Liver (tissue), 9 donors: ENCODE results near the gene NGB. TPM values are rescaled to one million over a fixed set of nuclear protein-coding genes. Genes with fewer than 3 reads are reported as not detected.

Experiments used
- DNase-seq: peaks from one replicate; pipeline ENCODE4 v3.0.0-alpha.2; 2017; ENCODE audit warnings: low spot score
- H3K27ac ChIP-seq, 2 donors: one replicate each; pipeline ENCODE4 v1.7.0; 2013; ENCODE audit warnings: inconsistent platforms in 2 of 2, low read length in 2 of 2, control low read depth in 1 of 2, low read depth in 1 of 2, mild to moderate bottlenecking in 1 of 2
- H3K27me3 ChIP-seq, 4 donors: one replicate each; pipeline versions ENCODE4 v1.6.1 to v1.7.0; 2013; ENCODE audit warnings: low read length in 3 of 4, inconsistent platforms in 1 of 4, mild to moderate bottlenecking in 1 of 4, moderate library complexity in 1 of 4; ENCODE audit not compliant: control insufficient read depth in 4 of 4, insufficient read depth in 4 of 4
- H3K36me3 ChIP-seq, 4 donors: one replicate each; pipeline versions ENCODE4 v1.6.1 to v1.7.0; 2013; ENCODE audit warnings: low read length in 3 of 4, mild to moderate bottlenecking in 3 of 4, low read depth in 1 of 4, moderate library complexity in 1 of 4; ENCODE audit not compliant: control insufficient read depth in 4 of 4, insufficient read depth in 3 of 4
- H3K4me1 ChIP-seq, 4 donors: one replicate each; pipeline versions ENCODE4 v1.6.1 to v1.7.0; 2013; ENCODE audit warnings: low read length in 3 of 4, mild to moderate bottlenecking in 3 of 4, moderate library complexity in 1 of 4; ENCODE audit not compliant: control insufficient read depth in 4 of 4, insufficient read depth in 4 of 4
- H3K4me3 ChIP-seq, 3 donors: one replicate each; pipeline versions ENCODE4 v1.6.1 to v1.7.0; 2013; ENCODE audit warnings: low read length in 3 of 3, control low read depth in 1 of 3, low read depth in 1 of 3, mild to moderate bottlenecking in 1 of 3
- H3K9ac ChIP-seq, 2 donors: one replicate each; pipeline ENCODE4 v1.7.0; 2013; ENCODE audit warnings: low read length in 2 of 2, mild to moderate bottlenecking in 2 of 2, moderate library complexity in 2 of 2, control low read depth in 1 of 2, low read depth in 1 of 2
- H3K9me3 ChIP-seq, 4 donors: one replicate each; pipeline versions ENCODE4 v1.6.1 to v1.7.0; 2013; ENCODE audit warnings: low read length in 3 of 4; ENCODE audit not compliant: control insufficient read depth in 4 of 4
- ATF3 ChIP-seq: IDR thresholded peaks from 2 replicates; pipeline ENCODE4 v1.6.1; 2016; ENCODE audit warnings: antibody characterized with exemption
- CTCF ChIP-seq: fragments of 150-350 bp; IDR thresholded peaks from 2 replicates; pipeline ENCODE4 v1.5.1; 2017; ENCODE audit warnings: improper control_type of control experiment, low read depth, low read length; ENCODE audit not compliant: missing input control
- EGR1 ChIP-seq, 2 donors: IDR thresholded peaks; 2 replicates each; pipeline ENCODE4 v1.6.1; 2016 to 2018; ENCODE audit warnings: antibody characterized with exemption in 2 of 2, low read depth in 2 of 2
- FOXA1 ChIP-seq: IDR thresholded peaks from 2 replicates; pipeline ENCODE4 v1.6.1; 2016; ENCODE audit warnings: antibody characterized with exemption
- FOXA2 ChIP-seq: IDR thresholded peaks from 2 replicates; pipeline ENCODE4 v1.6.1; 2016; ENCODE audit warnings: antibody characterized with exemption
- GABPA ChIP-seq, 2 donors: IDR thresholded peaks in 1 of 2; conservative IDR thresholded peaks in 1 of 2; 2 replicates each; pipeline ENCODE4 v1.6.1; 2016; ENCODE audit warnings: antibody characterized with exemption in 2 of 2, mild to moderate bottlenecking in 1 of 2, moderate library complexity in 1 of 2
- HNF4A ChIP-seq, 2 donors: conservative IDR thresholded peaks; 2 replicates each; pipeline ENCODE4 v1.6.1; 2016; ENCODE audit warnings: antibody characterized with exemption in 2 of 2, mild to moderate bottlenecking in 2 of 2
- HNF4G ChIP-seq: IDR thresholded peaks from 2 replicates; pipeline ENCODE4 v1.6.1; 2016; ENCODE audit warnings: antibody characterized with exemption
- JUND ChIP-seq, 2 donors: IDR thresholded peaks; 2 replicates each; pipeline ENCODE4 v1.6.1; 2016; ENCODE audit warnings: antibody characterized with exemption in 2 of 2
- NR2F2 ChIP-seq: IDR thresholded peaks from 2 replicates; pipeline ENCODE4 v1.6.1; 2016; ENCODE audit warnings: antibody characterized with exemption
- RAD21 ChIP-seq, 2 donors: IDR thresholded peaks; 2 replicates each; pipeline ENCODE4 v1.6.1; 2016; ENCODE audit warnings: antibody characterized with exemption in 2 of 2, mild to moderate bottlenecking in 2 of 2
- REST ChIP-seq: IDR thresholded peaks from 2 replicates; pipeline ENCODE4 v1.6.1; 2016; ENCODE audit warnings: antibody characterized with exemption, mild to moderate bottlenecking
- RXRA ChIP-seq, 2 donors: IDR thresholded peaks; 2 replicates each; pipeline ENCODE4 v1.6.1; 2017 to 2018; ENCODE audit warnings: antibody characterized with exemption in 2 of 2, mild to moderate bottlenecking in 1 of 2
- TAF1 ChIP-seq: conservative IDR thresholded peaks from 2 replicates; pipeline ENCODE4 v1.6.1; 2016; ENCODE audit warnings: antibody characterized with exemption, mild to moderate bottlenecking
- YY1 ChIP-seq: IDR thresholded peaks from 2 replicates; pipeline ENCODE4 v1.6.1; 2016; ENCODE audit warnings: antibody characterized with exemption, mild to moderate bottlenecking
- ZBTB33 ChIP-seq: IDR thresholded peaks from 2 replicates; pipeline ENCODE4 v1.6.1; 2016; ENCODE audit warnings: antibody characterized with exemption
- WGBS: extraction: QIAGEN DNeasy Blood & Tissue Kit; methylation state at CpG from one replicate; pipeline ENCODE4 v1.1.7; 2013; 5-methylcytosine and 5-hydroxymethylcytosine counted together
- polyA plus RNA-seq, 2 donors: library from polyadenylated mRNA; stranded (reverse) in 1 of 2; unstranded in 1 of 2; fragments of 200-250 nt in 1 of 2; fragments of >200 nt in 1 of 2; fragmentation: Nextera tagmentation in 1 of 2; extraction: Ambion mirVana in 1 of 2; gene quantifications; one replicate each; pipeline versions ENCODE4 v1.2.1 to v1.2.3, GENCODE V29; 2013 to 2015
- total RNA-seq, 2 donors: library from RNA; depleted of rRNA; stranded (reverse); fragments of >200 nt; gene quantifications; one replicate each; pipeline ENCODE4 v1.2.3, GENCODE V29; 2014
- donor health status: healthy.
- donor health status: healthy.
- donor health status: healthy.
- donor health status: healthy.
- donor health status: healthy.

NGB gene
- total and polyA plus RNA-seq, 4 donors = not detected

GRCh38 chr14:77246784-77247183 lies 24.2 kb downstream of the NGB start:
- H3K9me3 ChIP-seq = no peaks in the 10 kb centered on the region
- H3K9ac ChIP-seq = no peak overlapping the region
- H3K27me3 ChIP-seq = peaks cover 0 to 2% (median 0%) of the 10 kb centered on the region in 4 donors
- no peak overlapping the region for H3K27ac ChIP-seq
- no peaks in the 10 kb centered on the region for H3K36me3 ChIP-seq
- 93% methylated on average over 1 of the region's 1 CpG for WGBS
- no peaks in the 10 kb centered on the region for H3K4me1 ChIP-seq
- no peak overlapping the region for H3K4me3 ChIP-seq
- TF ChIP-seq RAD21 (IDR thresholded peaks at IDR 0.05) = no peak
- no peak for TF ChIP-seq NR2F2
- no peak for TF ChIP-seq RXRA (IDR thresholded peaks at IDR 0.05)
- TF ChIP-seq ZBTB33 = no peak
- no peak for TF ChIP-seq CTCF
- TF ChIP-seq ATF3 = no peak
- TF ChIP-seq TAF1 = no peak
- TF ChIP-seq FOXA2 = no peak
- no peak for TF ChIP-seq YY1
- no peak for TF ChIP-seq FOXA1
- TF ChIP-seq HNF4A (conservative IDR thresholded peaks at IDR 0.05) = no peak
- TF ChIP-seq GABPA (IDR thresholded peaks at IDR 0.05 in 1 of 2, conservative IDR thresholded peaks at IDR 0.05 in 1 of 2) = no peak
- TF ChIP-seq HNF4G = no peak
- no peak for TF ChIP-seq REST
- TF ChIP-seq EGR1 (IDR thresholded peaks at IDR 0.05; ENCODE audit: low read depth in 2 of 2) = no peak
- no peak for TF ChIP-seq JUND (IDR thresholded peaks at IDR 0.05)
- DNase-seq = no peak

GRCh38 chr14:77245820-77246219 lies 25.2 kb downstream of the NGB start:
- Histone ChIP-seq H3K4me3 (no peak overlapping the region), H3K27ac (no peak overlapping the region), H3K9ac (no peak overlapping the region), H3K27me3 (no peaks in the 10 kb centered on the region), H3K9me3 (no peaks in the 10 kb centered on the region), H3K4me1 (no peaks in the 10 kb centered on the region), H3K36me3 (no peaks in the 10 kb centered on the region)
- TF ChIP-seq HNF4A (conservative IDR thresholded peaks at IDR 0.05) = no peak
- TF ChIP-seq RXRA (IDR thresholded peaks at IDR 0.05) = no peak
- TF ChIP-seq NR2F2 = no peak
- no peak for TF ChIP-seq JUND (IDR thresholded peaks at IDR 0.05)
- TF ChIP-seq GABPA (IDR thresholded peaks at IDR 0.05 in 1 of 2, conservative IDR thresholded peaks at IDR 0.05 in 1 of 2) = no peak
- TF ChIP-seq REST = no peak
- TF ChIP-seq CTCF = no peak
- 85% methylated on average over 4 of the region's 4 CpGs for WGBS
- no peak for DNase-seq
